NOMO-1 treated with dmso at 0.1 percent for 144 hours (cell line): ENCODE measurements around the gene SH3BGR.
"Not testable (repeated sequence)": the region's sequence is repeated elsewhere in the genome, so short reads cannot be mapped to it uniquely, and the experiment has no call there.

Source experiments
- DNase-seq: peaks from one replicate; lab custom pipeline; 2025; ENCODE audit not compliant: unreplicated experiment; lab: John Stamatoyannopoulos, UW

The SH3BGR gene

DNA sequence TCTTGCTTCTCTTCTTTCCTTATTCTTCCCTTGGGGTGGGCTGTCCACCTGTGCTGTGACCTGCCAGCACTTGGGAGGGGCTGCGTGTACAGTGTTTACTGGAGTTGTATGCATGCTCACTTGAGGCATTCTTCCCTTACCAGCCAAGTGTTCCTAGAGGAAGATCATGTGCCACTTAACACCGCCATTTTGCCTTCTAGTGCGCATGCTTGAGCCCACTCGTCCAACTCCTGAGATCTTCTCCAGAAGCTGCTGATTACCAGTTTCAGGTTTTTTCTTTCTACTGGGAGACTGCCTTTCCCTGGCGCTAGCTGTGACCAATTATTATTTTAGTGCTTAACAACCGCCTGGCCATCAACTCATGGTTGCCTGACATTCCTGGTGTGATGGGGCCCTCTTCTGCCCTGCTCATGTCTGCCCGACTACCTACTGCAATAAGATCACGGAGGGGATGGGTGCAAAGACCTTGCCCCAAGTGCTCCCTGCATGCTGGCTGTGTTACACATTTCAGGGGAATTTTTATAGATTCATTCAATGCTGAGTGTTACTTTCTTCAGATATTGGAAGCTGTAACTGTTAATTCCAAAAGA lies 86.8 kb downstream of the SH3BGR start:
- DNase-seq = no peak

DNA sequence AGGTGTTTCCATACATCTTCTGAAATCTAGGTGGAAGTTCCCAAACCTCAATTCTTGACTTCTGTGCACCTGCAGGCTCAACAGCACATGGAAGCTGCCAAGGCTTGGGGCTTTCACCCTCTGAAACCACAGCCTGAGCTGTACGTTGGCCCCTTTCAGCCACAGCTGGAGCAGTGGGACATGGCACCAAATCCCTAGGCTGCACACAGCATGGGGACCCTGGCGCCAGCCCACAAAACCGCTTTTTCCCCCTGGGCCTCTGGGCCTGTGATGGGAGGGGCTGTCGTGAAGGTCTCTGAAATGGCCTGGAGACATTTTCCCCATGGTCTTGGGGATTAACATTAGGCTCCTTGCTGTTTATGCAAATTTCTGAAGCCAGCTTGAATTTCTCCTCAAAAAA lies 88.6 kb downstream of the SH3BGR start:
- DNase-seq = not testable (repeated sequence)

DNA sequence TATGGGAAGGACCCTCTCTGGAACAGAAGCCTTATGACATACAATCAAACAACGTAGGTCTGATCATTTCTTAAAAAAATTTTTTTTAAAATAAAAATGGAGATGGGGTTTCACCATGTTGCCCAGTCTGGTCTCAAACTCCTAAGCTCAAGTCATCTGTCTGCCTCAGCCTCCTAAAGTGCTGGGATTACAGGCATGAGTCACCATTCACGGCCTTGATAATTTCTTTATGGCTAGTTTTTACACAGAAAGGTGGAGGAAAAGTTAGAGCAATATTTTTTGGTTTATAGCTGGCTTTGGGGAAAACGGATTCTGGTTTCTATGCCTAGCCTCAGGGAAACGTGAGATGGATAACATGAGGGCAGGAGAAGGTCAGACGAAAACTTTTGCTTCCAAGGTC lies 91.0 kb downstream of the SH3BGR start:
- DNase-seq = no peak

DNA sequence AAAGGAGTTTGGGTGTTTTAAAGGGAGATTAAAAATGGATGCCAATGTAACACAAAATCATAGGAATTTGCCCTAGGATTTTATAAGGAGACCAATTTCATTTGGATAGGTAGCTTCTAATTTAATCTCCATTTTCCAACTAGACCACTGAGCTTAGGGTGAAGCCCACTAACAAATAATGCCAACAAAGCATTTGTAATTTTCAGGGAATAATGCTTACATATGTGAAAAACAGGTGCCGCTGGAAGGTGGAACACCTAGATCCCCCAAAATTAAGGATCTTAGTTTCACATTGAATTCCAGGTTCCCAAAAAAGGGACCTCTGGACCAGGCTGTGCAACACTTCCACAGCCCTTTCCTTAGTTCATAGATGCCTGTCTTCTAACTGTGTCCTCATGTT lies 94.8 kb downstream of the SH3BGR start:
- no peak for DNase-seq

DNA sequence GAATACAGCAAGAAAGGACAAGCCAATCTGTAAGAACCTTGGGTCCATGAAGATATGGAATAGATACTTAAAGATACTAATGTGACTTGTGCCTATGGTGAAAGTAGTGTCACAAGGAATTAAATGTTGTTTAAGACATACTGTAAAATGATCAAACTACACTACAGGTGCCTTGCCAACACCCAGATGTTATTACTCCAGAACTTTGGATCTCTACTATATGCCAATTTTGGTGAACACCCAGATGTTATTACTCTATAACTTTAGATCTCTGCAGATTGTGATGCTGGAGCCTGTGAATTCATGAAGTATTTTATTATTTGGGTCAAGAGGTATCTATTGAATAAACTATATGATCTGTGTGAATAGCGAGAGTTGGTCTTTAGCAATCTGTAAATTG lies 101.1 kb downstream of the SH3BGR start:
- DNase-seq = no peak

DNA sequence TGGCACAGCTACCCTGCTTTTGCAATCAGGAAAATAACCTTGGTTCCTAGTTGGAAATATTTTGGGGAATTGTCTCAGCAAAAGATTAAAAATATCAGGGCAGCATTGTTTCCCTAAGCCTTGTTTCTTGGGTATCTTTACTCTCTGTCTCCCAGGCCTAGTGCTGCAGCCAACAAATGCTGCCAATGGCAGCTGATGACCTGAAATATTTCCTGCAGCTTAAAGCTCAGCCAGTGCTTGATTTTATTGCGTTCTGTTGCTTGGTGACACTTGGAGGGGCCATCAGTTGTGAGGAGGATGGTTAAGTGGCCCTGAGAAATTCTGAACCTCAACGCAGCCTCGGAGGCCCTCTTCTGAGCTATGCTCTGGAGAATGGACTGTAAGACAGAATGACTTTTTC lies 101.6 kb downstream of the SH3BGR start:
- DNase-seq = no peak

DNA sequence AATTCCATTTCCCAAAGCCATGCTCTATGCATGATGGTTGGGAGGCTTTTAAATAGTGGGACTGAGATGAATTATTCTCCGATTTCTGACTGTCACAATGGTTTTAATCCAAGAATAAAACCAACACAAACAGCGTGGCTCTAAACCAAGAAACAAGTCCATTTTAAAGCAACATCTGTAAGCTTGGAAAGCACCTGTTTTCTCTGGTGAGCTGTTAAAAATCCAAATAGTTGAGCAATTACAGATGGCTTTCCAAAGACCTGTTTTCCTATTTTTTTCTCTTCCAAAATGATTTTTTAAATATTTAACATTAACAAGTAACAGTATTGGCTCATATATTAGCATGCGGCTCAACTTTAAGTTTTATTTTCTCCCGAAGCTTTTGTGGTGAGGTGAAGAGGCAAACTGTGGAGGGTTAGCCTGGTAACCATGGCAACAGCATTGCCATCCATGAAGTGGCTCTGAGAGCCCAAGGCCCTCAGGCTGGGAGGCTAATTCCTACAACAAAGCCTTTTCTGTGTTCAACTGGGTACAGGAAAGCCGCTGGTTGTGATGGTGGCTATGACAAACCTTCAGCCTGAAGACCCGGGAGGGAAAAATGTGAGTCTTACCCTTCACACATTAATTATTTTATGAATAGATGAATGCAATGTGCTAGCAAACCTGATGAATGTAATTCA lies 104.3 kb downstream of the SH3BGR start:
- DNase-seq = no peak

DNA sequence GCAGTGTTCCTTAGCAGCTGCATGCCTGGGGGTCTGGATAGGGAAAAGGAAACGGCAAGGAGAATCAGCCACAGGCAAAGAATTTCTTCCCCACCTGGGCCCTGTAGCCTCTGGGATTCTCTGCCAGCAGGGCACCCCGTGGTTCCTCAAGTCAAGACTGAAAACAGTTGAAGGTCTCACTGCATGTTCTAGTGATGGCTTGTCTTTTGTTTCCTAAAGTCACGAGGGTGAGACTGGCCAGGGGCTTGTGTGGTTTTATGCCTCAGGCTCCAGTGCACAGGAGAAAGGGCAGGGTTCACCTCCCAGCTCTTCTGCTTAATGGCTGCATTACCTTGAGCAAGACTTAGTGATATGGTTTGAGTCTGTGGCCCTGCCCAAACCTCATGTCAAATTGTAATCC lies 107.7 kb downstream of the SH3BGR start:
- DNase-seq = no peak

DNA sequence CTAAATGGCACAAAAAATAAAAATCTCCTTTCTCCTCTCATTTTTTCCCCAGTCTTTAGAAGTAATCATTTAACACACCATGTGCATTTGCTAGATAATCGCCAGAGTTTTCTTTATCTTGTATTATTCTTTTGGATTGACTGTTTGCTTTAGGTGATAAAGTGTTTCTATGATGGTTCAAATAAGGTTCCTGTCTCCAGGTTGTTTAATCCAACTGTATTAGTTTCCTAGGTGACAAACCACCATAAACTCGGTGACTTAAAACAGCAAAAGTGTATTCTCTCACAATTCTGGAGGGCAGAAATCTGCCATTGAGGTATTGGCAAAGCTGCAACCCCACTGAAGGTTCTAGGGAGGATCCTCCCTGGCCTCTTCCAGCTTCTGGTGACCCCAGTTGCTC lies 109.4 kb downstream of the SH3BGR start:
- DNase-seq = no peak

DNA sequence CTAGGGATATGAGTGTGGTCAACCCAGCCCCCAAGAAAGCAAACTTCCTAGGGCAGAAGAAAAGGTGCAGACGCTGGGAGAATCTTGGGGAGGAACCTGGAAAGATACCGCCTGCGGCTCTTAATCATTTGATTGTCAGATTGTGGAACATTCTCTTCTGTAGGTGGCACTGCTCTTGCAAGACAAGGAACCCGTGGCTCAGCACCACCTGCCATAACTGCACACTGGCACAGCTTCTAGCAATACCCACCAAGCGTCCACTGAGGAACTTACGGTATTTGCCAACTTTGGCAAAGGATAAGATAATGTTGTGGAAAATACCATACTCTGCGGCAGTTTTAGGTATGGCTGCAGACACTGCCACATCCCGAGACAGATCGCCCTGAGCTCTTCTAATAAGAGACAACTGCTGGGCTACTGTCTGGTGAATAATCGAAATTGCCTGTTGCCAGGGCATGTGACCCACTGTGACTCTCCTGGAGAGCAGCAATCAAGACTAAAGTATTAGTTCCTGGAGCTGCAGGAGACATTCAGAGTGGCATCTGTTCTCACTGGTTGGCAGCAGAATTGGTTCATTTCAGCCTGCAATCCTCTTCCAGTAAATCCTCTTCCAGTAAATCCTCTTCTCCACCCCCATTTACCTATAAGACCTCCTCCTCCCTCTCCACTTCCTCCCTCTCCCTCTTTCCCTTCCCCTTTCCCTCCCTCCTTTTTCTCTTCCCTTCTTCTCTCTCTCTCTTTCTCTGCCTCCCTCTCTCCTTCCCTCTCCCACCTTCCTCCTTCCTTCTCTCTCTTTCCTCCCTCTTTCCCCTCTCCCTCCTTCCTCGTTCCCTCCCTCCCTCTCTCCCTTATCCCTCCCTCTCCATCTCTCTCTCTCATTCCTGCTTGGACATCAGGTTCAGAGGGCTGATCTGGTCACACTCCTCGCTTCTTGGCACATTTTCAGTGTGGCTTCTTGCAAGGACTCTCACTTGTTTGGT lies 111.3 kb downstream of the SH3BGR start:
- no peak for DNase-seq

DNA sequence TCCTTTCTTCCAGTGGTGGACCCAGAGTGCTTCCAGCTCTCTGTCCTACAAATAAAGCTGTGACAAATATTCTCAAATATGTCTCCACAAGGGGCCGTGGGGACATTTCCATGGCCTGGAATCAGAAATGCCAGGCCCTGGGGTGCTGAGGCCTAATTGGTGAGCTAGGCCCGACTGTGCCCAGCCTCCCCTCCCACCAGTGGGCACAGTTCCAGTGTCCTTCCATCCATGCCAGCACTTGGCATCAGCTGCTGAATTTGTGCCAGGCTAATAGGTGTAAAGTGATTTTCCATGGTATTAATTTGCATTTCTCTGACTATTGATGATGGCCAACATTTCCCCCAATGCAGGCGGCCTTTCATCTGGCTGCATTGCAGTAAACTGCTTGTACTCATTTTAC lies 112.4 kb downstream of the SH3BGR start:
- no peak for DNase-seq
